Naive thymus-derived CD8-positive, alpha-beta T cell (primary cell): Measurements from ENCODE around the gene KRTAP10-2. TPM values are rescaled to one million over a fixed set of nuclear protein-coding genes. Genes with fewer than 3 reads are reported as not detected.

Experiments used
- ATAC-seq, 2 donors: fragments of 150-1000 bp; cut with Tn5 transposase in 1 of 2; sonication (Bioruptor Pico), chemical (Tn5 transposase) in 1 of 2; 1 replicate in 1 of 2; 2 replicates in 1 of 2; pipeline ENCODE4 v1.10.0; 2021; ENCODE audit warnings: mild to moderate bottlenecking in 2 of 2, moderate library complexity in 2 of 2
- POLR2A ChIA-PET: fragments of 350-600 bp; sonication (Branson Sonifier 250); formaldehyde crosslinking; loops from one replicate; lab custom pipeline; 2021; ENCODE audit warnings: antibody characterized with exemption; lab: Charles Lee
- DNase-seq, 10 donors: peaks; one replicate each; pipeline versions ENCODE4 v3.0.0 to v3.0.0-alpha.2; 2020 to 2022
- H3K27ac Mint-ChIP-seq, 10 donors: one replicate each; pipeline ENCODE4 v1.8.0; 2020 to 2022; ENCODE audit warnings: mild to moderate bottlenecking in 10 of 10, mixed read lengths in 10 of 10, moderate library complexity in 4 of 10, inconsistent platforms in 1 of 10
- H3K27me3 Mint-ChIP-seq, 5 donors: one replicate each; pipeline ENCODE4 v1.8.0; 2021 to 2022; ENCODE audit warnings: mixed read lengths in 5 of 5
- H3K36me3 Mint-ChIP-seq, 3 donors: one replicate each; pipeline ENCODE4 v1.8.0; 2020 to 2022; ENCODE audit warnings: mixed read lengths in 3 of 3, mild to moderate bottlenecking in 2 of 3, inconsistent platforms in 1 of 3
- H3K4me1 Mint-ChIP-seq, 4 donors: one replicate each; pipeline ENCODE4 v1.8.0; 2021 to 2022; ENCODE audit warnings: mixed read lengths in 4 of 4
- H3K4me3 Mint-ChIP-seq, 10 donors: one replicate each; pipeline ENCODE4 v1.8.0; 2020 to 2022; ENCODE audit warnings: mild to moderate bottlenecking in 10 of 10, mixed read lengths in 10 of 10, moderate library complexity in 6 of 10, inconsistent platforms in 1 of 10
- H3K9me3 Mint-ChIP-seq, 9 donors: one replicate each; pipeline ENCODE4 v1.8.0; 2020 to 2022; ENCODE audit warnings: mixed read lengths in 9 of 9, mild to moderate bottlenecking in 3 of 9, inconsistent platforms in 1 of 9, moderate library complexity in 1 of 9
- polyA plus RNA-seq, 3 donors: library from polyadenylated mRNA; unstranded; fragments of 300-500 nt; fragmentation: Illumina TruSeq; gene quantifications; one replicate each; pipeline ENCODE4 v1.2.3, GENCODE V29; 2021
- total RNA-seq, 8 experiments: library from RNA in 2 of 8; stranded (reverse) in 2 of 8; gene quantifications; one replicate each; pipeline ENCODE4 v1.2.3 and lab custom pipeline; 2021 to 2026

Gene KRTAP10-2
- total and polyA plus RNA-seq, 5 experiments from 2014 or later = not detected

DNA sequence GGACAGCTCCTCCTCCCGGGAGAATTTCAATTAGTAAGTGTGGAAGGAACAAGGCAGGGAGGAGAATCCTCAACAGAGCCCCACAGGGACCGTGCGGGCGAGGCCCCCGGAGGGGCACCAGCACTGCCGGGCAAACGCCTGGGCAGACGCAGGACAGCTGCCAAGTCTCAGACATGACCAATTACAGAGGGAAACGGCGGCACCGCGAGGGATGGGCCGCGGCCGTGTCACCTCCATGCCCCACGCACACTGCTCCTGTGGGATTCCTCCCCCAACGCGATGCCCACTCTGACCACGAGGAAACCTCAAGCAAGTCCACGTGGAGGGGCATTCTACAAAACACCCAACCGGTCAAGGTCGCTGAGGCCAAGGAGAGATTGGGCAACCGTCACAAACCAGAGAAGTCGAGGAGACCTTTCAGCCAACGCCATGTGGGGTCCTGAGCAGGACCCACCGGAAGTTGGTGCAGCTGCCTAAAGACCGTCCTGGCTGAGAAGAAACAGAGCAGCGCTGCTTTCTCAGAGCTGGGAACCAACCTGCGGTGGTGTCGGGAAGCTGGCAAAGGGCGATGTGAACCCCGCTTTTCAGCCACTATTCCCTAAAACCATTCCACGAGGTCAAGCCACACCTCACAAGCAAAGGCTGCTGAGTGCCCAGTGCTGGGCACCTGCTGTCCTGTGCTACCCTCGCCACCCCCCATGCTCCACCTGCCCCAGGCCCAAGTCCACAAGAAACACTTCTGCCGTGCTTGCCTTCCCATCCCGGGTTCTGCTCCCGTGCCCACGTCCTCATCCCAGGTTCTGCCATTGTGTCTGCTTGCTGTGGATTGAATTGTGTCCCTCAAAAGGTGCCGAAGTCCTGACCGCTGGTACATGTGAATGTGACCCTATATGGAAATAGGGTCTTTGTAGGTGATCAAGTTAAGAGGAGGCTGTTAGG is 20.8 kb upstream of the KRTAP10-2 start:
- H3K9me3 Mint-ChIP-seq = peaks cover 0 to 15% (median 4%) of the 10 kb centered on the region in 9 donors
- no peak for ATAC-seq
- H3K36me3 Mint-ChIP-seq = no peaks in the 10 kb centered on the region
- H3K4me3 Mint-ChIP-seq = no peak overlapping the region
- H3K27ac Mint-ChIP-seq = peak overlapping the region in 3 of 10 donors; percentile 23 to 52 (median 26)
- H3K4me1 Mint-ChIP-seq = peaks cover 0 to 15% (median 6%) of the 10 kb centered on the region in 4 donors
- H3K27me3 Mint-ChIP-seq = peaks cover 0 to 12% (median 1%) of the 10 kb centered on the region in 5 donors
- POLR2A ChIA-PET = no interaction called here
- DNase-seq = no peak

DNA sequence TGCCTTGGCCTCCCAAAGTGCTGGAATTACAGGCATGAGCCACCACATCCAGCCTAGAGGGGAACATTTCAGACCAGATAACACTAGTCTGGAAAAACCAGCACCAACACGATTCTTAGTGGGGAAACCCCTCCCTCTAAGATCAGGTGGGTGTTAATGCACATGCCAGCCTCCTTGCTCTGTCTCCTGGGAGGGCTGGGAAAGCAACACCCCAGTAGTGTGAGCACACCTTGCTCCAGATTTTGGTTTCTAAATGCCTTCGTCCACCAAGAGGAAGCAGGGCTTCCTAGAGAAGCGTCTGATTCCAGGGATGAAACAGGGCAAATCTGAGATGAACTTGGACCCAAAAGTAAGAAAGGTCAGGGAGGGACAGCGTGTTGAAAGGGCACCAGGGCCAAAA is 20.0 kb upstream of the KRTAP10-2 start:
- Mint-ChIP-seq H3K9me3 (peaks cover 0 to 11% (median 0%) of the 10 kb centered on the region in 9 donors), H3K27ac (peak overlapping the region in 1 of 10 donors; percentile 26), H3K4me3 (no peak overlapping the region), H3K27me3 (peaks cover 0 to 12% (median 1%) of the 10 kb centered on the region in 5 donors), H3K36me3 (no peaks in the 10 kb centered on the region), H3K4me1 (peaks cover 4 to 15% (median 7%) of the 10 kb centered on the region in 4 donors)
- DNase-seq (no peak), ATAC-seq (no peak)
- POLR2A ChIA-PET = no interaction called here

DNA sequence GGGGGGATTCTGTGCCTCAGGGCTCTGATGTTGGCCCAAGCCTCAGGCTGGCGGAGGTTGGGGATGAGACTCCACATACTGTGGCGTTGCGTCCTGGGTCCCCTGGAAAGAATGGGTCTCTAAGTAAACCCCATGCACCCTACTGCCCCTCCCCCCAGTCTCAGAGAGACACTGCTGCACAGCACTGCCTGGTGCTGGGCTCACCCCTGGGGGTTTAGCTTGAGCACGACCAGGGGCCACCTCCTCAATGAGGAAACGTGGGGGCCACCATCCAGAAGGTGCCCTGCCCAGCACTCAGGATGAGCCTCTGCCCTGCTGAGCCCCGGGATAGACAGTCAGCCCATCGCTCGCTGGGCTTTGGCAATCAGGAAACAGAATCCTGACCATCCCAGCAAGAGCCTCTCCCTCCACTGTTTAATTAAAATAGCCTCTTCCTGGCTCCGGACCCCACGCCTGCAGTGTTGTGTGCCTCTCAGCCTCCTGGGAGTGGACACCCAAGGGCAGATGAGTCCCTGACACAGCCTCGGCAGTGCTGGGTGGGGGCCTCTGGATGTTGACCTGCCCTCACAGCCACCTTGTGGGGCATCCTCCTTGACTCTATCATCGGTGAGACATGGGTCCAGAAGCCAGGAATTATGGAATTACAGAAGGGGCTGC is 18.7 kb upstream of the KRTAP10-2 start:
- Mint-ChIP-seq H3K4me3 (no peak overlapping the region), H3K9me3 (peaks cover 0 to 6% (median 0%) of the 10 kb centered on the region in 9 donors)
- POLR2A ChIA-PET = no interaction called here

DNA sequence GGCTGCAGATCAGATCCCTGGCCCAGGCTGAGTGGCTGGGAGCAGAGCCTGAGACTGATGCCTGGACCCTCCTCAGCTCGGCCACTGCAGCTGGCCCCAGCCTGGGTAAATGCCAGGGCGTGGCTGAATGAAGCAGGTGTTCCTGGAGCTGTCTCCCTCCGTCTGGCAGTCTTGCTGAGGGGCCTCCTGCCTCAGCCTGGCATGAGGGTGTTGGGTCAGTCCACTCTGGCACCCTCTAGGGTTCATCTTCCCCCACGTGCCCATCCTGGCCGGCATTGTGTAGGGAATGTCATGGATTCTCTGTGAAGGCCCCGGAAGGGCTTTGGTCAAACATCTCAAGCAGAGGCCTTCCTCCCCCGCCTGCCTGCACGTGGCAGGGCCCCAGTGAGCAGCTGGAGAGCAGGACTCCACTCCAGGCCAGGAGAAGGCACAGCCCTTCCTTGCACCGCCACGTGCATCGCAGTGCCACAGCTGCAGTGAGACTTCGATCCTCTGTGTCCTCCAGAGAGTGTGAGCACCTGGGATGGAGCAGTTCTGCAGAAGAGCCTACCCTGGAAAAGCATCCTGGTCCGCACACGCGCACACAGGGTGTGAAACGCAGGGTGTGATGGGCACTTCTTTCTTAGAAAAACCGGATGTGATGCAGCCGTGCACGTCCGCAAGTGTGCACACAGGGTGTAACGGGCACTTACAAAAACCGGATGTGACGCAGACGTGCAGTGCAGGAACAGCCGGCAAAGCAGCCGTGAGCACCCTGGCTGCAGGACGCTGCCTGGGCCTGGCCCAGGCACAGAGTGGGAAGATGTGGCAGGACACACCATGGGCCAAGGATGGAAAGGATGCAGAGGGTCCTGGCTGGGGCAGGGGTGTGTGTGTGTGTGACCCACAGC is 17.6 kb upstream of the KRTAP10-2 start:
- peaks cover 0 to 2% (median 0%) of the 10 kb centered on the region in 3 donors for H3K36me3 Mint-ChIP-seq

More for the DNA sequence above, 18.7 kb upstream of the KRTAP10-2 start:
- DNase-seq (no peak), ATAC-seq (no peak)
- Mint-ChIP-seq H3K4me1 (peaks cover 3 to 14% (median 13%) of the 10 kb centered on the region in 4 donors), H3K27me3 (peaks cover 0 to 9% (median 1%) of the 10 kb centered on the region in 5 donors), H3K27ac (peak overlapping the region in 3 of 10 donors; percentile 8 to 77 (median 35)), H3K36me3 (no peaks in the 10 kb centered on the region)

DNA sequence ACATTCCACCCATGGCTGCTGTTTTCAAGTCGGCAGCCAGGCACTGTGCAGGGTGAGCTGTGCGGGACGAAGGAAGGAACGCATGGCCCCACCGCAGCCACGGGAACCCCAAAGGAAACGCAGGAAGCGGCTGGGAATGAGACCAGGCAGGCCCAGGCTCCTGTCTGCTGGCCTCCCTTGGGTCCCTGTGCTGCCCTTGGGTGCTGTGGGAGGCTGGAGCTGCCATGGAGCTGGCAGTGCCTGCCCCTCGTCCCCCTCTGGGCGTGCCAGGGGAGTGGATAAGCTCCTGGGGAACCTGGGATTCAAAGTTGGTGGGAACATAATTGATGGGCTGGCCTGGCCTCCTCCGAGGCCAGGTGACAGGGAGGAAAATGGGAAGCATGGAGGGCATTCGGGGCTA is 17.0 kb upstream of the KRTAP10-2 start:
- ATAC-seq = no peak
- Mint-ChIP-seq H3K27me3 (peaks cover 0 to 5% (median 0%) of the 10 kb centered on the region in 5 donors), H3K9me3 (peaks cover 0 to 8% (median 0%) of the 10 kb centered on the region in 9 donors), H3K36me3 (peaks cover 0 to 4% (median 0%) of the 10 kb centered on the region in 3 donors), H3K4me3 (no peak overlapping the region), H3K27ac (peak overlapping the region in 1 of 10 donors; percentile 25), H3K4me1 (peaks cover 2 to 22% (median 13%) of the 10 kb centered on the region in 4 donors)
- DNase-seq = peak in 1 of 10 donors; percentile 23
- POLR2A ChIA-PET = interaction anchor here (0.8 to 1.0 kb wide), 2 partner anchors 12 to 20 kb away, joined by 3 to 4 read pairs; no protein-coding TSS in a partner anchor

More for the DNA sequence above, 17.6 kb upstream of the KRTAP10-2 start:
- no peak overlapping the region for H3K4me3 Mint-ChIP-seq
- POLR2A ChIA-PET = interaction anchor here (0.8 kb wide), 1 partner anchor 21 kb away, joined by 4 read pairs; no protein-coding TSS in a partner anchor
- peaks cover 0 to 5% (median 0%) of the 10 kb centered on the region in 5 donors for H3K27me3 Mint-ChIP-seq
- peak overlapping the region in 3 of 10 donors; percentile 53 to 75 (median 55) for H3K27ac Mint-ChIP-seq
- peaks cover 2 to 22% (median 13%) of the 10 kb centered on the region in 4 donors for H3K4me1 Mint-ChIP-seq
- no peak for ATAC-seq
- peaks cover 0 to 6% (median 0%) of the 10 kb centered on the region in 9 donors for H3K9me3 Mint-ChIP-seq
- DNase-seq = peak in 1 of 10 donors; percentile 40

DNA sequence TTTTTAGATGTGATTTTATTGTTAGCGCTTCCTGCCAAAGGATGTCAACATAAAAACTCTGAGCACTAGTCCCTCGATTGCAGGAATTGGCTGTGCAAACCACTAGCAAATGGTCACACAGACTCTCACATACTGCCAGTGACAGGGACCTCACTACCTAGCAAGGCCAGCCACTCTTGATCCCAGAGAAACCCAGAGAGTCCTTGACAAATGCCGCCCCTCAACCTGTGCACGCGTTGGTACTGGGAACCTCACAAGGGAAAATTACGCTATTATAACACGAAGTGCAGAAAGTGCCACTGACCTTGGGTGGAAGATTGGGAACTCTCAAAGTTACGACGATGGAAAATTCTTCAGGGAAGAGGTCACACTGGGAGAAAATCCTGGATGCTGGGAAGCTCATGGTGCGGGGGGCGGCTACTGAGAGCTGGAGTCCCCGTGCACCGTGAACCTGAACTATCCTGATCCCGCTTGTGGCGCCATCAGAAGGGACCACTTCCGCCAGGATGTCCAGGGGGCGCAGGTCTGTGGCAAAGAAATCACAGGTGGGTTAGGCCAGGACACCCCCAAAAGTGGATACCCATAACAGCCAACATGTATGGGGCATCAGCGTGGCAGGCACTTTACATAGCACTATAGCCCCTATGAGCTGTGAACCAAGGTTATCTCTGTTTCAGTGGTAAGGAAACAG is 16.3 kb upstream of the KRTAP10-2 start:
- H3K27me3 Mint-ChIP-seq = peaks cover 0 to 3% (median 0%) of the 10 kb centered on the region in 5 donors
- H3K27ac Mint-ChIP-seq = peak overlapping the region in 1 of 10 donors; percentile 52
- no peak overlapping the region for H3K4me3 Mint-ChIP-seq
- H3K9me3 Mint-ChIP-seq = peaks cover 0 to 14% (median under 1%) of the 10 kb centered on the region in 9 donors
- peaks cover 2 to 22% (median 12%) of the 10 kb centered on the region in 4 donors for H3K4me1 Mint-ChIP-seq
- POLR2A ChIA-PET = interaction anchor here (0.8 to 1.0 kb wide), 2 partner anchors 11 to 20 kb away, joined by 3 to 4 read pairs; no protein-coding TSS in a partner anchor
- DNase-seq (peak in 1 of 10 donors; percentile 22), ATAC-seq (no peak)
- peaks cover 0 to 4% (median under 1%) of the 10 kb centered on the region in 3 donors for H3K36me3 Mint-ChIP-seq

DNA sequence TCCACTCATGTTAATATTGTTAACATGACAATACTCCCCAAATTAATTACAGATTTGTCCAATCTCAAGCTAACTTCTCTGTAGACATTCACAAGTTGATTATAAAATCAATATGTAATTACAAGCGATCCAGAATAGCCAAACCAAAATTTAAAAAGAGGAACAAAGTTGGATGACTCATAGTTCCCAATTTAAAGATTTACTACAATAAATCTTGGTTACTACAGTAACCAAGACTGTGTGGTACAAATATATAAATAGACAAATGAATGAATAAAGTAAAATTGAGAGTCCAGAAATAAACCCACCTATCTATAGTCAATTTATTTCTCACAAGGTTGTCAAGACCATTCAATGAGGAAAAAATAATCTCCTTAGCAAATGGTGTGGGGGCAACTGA is 15.1 kb upstream of the KRTAP10-2 start:
- ATAC-seq (no peak), DNase-seq (no peak)
- Mint-ChIP-seq H3K4me3 (no peak overlapping the region), H3K27ac (peak overlapping the region in 1 of 10 donors; percentile 27), H3K4me1 (peaks cover 2 to 22% (median 12%) of the 10 kb centered on the region in 4 donors), H3K27me3 (peaks cover 0 to under 1% (median 0%) of the 10 kb centered on the region in 5 donors), H3K36me3 (peaks cover 0 to 11% (median 4%) of the 10 kb centered on the region in 3 donors), H3K9me3 (peaks cover 0 to 22% (median 7%) of the 10 kb centered on the region in 9 donors)
- POLR2A ChIA-PET = no interaction called here

DNA sequence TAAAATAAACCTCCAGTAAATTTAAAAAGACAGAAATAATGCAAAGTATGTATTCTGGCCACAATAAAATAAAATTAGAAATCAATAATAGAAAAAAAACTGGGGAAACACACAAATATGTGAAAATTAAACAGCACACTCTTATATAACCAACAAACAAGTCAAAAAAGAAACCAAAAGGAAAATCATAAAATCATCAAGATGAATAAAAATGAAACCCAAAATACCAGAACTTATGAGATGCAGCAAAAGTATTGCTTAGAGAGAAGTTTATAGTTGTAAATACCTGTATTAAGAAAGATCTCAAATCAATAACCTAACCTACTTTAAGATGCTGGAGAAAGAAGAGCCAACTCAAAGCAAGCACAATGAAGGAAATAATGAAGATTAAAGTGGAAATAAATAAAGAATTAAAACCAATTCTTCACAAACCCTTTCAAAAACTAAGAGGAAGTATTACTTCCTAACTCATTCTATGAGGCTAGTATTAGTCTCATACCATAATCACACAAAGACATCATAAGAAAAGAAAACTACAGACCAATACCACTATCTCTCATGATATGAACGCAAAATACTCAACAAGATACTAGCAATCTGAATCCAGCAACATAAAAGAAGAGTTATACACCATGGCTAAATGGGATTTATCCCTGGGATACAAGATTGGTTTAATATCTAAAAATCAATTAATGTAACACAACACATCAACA is 13.7 kb upstream of the KRTAP10-2 start:
- DNase-seq (peak in 1 of 10 donors; percentile 13), ATAC-seq (no peak)
- H3K4me1 Mint-ChIP-seq = peaks cover 2 to 22% (median 12%) of the 10 kb centered on the region in 4 donors
- peak overlapping the region in 9 of 10 donors; percentile 57 to 86 (median 70) for H3K27ac Mint-ChIP-seq
- peaks cover 0 to 15% (median 10%) of the 10 kb centered on the region in 3 donors for H3K36me3 Mint-ChIP-seq
- no peaks in the 10 kb centered on the region for H3K27me3 Mint-ChIP-seq
- POLR2A ChIA-PET = no interaction called here
- peaks cover 8 to 32% (median 19%) of the 10 kb centered on the region in 9 donors for H3K9me3 Mint-ChIP-seq
- H3K4me3 Mint-ChIP-seq = peak overlapping the region in 5 of 10 donors; percentile 4 to 36 (median 20)

DNA sequence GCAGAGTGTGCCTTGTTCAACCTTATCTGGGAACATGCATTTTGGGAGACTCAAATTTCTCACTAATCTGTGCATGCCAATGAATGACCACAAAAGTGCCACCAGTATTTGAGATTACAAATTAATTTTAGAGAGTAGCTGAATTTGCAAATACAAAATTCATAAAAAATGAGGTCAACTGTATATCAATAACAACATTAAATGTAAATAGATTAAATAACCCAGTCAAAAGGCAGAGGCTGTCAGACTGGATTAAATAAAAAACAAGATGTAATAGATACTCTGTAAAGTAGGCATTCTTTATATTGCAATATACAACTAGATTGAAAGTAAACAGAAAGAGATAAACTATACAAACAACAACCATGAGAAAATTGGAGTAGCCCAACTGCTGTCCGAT is 12.8 kb upstream of the KRTAP10-2 start:
- POLR2A ChIA-PET = no interaction called here
- DNase-seq (no peak), ATAC-seq (no peak)
- Mint-ChIP-seq H3K4me1 (peaks cover 2 to 22% (median 12%) of the 10 kb centered on the region in 4 donors), H3K27ac (peak overlapping the region in 2 of 10 donors; percentile 3 to 70), H3K9me3 (peaks cover 8 to 40% (median 19%) of the 10 kb centered on the region in 9 donors), H3K36me3 (peaks cover 0 to 15% (median 10%) of the 10 kb centered on the region in 3 donors), H3K27me3 (peaks cover 0 to 2% (median 0%) of the 10 kb centered on the region in 5 donors), H3K4me3 (no peak overlapping the region)

DNA sequence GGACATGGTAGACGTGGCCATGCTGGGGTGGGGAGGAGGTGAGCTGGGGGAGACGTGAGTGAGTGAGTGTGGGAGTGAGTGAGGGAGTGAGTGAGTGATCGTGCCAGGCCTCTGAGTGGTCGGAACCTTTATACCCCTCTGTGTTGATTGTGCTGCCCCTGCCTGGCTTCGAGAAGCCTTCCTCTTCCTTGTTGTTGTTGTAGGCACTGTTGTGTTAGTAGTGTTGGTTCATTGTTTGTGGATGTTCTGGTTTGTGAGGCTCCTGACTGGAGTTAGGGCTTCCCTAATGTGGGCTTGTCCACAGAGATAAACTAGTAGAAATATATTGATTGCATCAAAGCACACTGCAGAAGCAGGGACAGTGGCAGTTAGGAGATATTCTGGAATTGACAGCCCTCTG is 7.4 kb upstream of the KRTAP10-2 start, which contains the start of gene KRTAP10-3:
TSS of gene KRTAP10-3 (minus strand) at position 101 of the 400 bp plus-strand sequence. CDS start at position 21, 80 bp downstream.
- peaks cover 10 to 55% (median 22%) of the 10 kb centered on the region in 9 donors for H3K9me3 Mint-ChIP-seq
- DNase-seq = no peak
- H3K4me3 Mint-ChIP-seq = no peak within 1 kb of the TSS
- POLR2A ChIA-PET = no interaction called here
- ATAC-seq = no peak
- peaks cover 0 to 3% (median 0%) of the 10 kb centered on the region in 5 donors for H3K27me3 Mint-ChIP-seq
- peaks cover 0 to 3% (median 0%) of the 10 kb centered on the region in 4 donors for H3K4me1 Mint-ChIP-seq
- peak within 1 kb of the TSS in 4 of 10 donors; percentile 15 to 90 (median 56) for H3K27ac Mint-ChIP-seq
- H3K36me3 Mint-ChIP-seq = peaks cover 0 to 22% (median 9%) of the 10 kb centered on the region in 3 donors
